ENCODE measurements around the gene CHRM1.
"Not testable (repeated sequence)": the region's sequence is repeated elsewhere in the genome, so short reads cannot be mapped to it uniquely, and the experiment has no call there.

Gene CHRM1

GRCh38 chr11:62874851-62875250 is 46.3 kb downstream of the CHRM1 start:
- no peak for DNase-seq

- no peak for DNase-seq
Measured at GRCh38 chr11:62865635-62866034, 55.5 kb downstream of the CHRM1 start.

- no peak for DNase-seq
Measured at GRCh38 chr11:62863687-62864335, 57.4 kb downstream of the CHRM1 start.

GRCh38 chr11:62861564-62862192 is 59.5 kb downstream of the CHRM1 start:
- not testable (repeated sequence) for DNase-seq

GRCh38 chr11:62860835-62861563 is 60.2 kb downstream of the CHRM1 start:
- no peak for DNase-seq

- not testable (repeated sequence) for DNase-seq
Measured at GRCh38 chr11:62859281-62859703, 61.9 kb downstream of the CHRM1 start.
